ENCODE data around the gene H19. TPM values are rescaled to one million over a fixed set of nuclear protein-coding genes. Genes with fewer than 3 reads are reported as not detected.

H19 gene
- total RNA-seq, 2 experiments from 2014 or later: not detected

DNA sequence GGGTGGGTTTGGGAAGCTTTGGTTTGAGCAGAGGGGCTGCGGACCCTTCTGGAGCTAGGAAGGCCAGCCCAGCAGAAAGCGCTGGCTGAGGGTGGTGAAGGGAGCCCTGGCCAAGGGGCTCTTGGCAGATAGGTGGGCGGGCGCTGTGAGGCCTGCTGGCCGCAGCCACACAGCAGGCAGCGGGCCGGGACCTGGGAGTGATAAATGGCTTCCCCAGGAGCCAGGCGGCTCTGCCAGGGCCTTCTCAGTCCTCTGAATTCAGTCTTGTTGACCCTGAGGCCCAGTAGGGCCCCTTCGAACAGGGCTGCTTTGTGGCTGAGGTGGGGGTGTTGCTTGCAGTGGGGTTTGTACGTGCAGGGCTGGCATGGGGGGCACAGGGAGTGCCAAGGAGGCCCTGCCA, 33.4 kb upstream of the H19 start:
- no peaks in the 10 kb centered on the region for H3K36me3 Mint-ChIP-seq (ENCODE audit: low read depth)
- ChIA-PET CTCF (no interaction called here), POLR2A (no interaction called here)
- intact Hi-C loops (cut with DNase I, micrococcal nuclease): no loop called here
- Histone ChIP-seq H3K27me3 (ENCODE audit: control insufficient read depth in 1 of 2, insufficient read depth in 2 of 2, low read length in 2 of 2) (no peaks in the 10 kb centered on the region), H3K36me3 (ENCODE audit: insufficient read depth, low read length) (no peaks in the 10 kb centered on the region), H3K4me3 (ENCODE audit: low read length) (no peak overlapping the region), H3K27ac (ENCODE audit: low read depth in 1 of 2, low read length in 2 of 2) (no peak overlapping the region), H3K9me3 (ENCODE audit: control insufficient read depth in 1 of 2, insufficient read depth in 1 of 2, low read length in 2 of 2) (no peaks in the 10 kb centered on the region), H3K4me1 (ENCODE audit: insufficient read depth, low read length) (no peaks in the 10 kb centered on the region)
- H3K4me3 Mint-ChIP-seq: no peak overlapping the region
- no peak overlapping the region for H3K27ac Mint-ChIP-seq
- ATAC-seq (ENCODE audit: poor library complexity): no peak
- no peaks in the 10 kb centered on the region for H3K4me1 Mint-ChIP-seq (ENCODE audit: low read depth)
- H3K27me3 Mint-ChIP-seq: no peaks in the 10 kb centered on the region
- no peak for DNase-seq
- no peaks in the 10 kb centered on the region for H3K9me3 Mint-ChIP-seq
- TF ChIP-seq, protein P1, sequence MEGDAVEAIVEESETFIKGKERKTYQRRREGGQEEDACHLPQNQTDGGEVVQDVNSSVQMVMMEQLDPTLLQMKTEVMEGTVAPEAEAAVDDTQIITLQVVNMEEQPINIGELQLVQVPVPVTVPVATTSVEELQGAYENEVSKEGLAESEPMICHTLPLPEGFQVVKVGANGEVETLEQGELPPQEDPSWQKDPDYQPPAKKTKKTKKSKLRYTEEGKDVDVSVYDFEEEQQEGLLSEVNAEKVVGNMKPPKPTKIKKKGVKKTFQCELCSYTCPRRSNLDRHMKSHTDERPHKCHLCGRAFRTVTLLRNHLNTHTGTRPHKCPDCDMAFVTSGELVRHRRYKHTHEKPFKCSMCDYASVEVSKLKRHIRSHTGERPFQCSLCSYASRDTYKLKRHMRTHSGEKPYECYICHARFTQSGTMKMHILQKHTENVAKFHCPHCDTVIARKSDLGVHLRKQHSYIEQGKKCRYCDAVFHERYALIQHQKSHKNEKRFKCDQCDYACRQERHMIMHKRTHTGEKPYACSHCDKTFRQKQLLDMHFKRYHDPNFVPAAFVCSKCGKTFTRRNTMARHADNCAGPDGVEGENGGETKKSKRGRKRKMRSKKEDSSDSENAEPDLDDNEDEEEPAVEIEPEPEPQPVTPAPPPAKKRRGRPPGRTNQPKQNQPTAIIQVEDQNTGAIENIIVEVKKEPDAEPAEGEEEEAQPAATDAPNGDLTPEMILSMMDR (IDR thresholded peaks at IDR 0.05): no peak

DNA sequence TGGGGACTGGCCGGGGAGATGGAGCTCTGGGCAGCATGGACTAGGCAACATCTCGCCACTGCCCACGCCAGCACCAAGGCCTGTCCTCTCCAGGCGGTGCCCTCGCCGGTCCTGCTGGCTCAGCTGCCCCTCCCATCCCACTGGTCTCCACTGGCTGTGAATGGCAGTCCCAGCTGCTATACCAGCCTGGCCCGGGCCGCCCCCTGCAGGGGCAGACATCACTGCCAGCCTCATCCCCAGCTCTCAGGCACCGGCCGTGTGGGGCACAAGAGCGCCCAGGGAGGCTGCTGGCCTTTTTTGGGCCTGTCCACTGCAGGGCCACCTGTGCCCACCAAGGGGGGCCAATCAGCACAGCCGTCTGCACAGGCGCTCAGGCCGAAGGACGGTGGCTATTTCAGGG, 30.1 kb upstream of the H19 start:
- POLR2A ChIA-PET: no interaction called here
- H3K27ac Mint-ChIP-seq: no peak overlapping the region
- no peak overlapping the region for H3K4me3 Mint-ChIP-seq
- TF ChIP-seq, protein P1 (IDR thresholded peaks at IDR 0.05): no peak
- H3K9me3 Mint-ChIP-seq: no peaks in the 10 kb centered on the region
- Histone ChIP-seq H3K4me3 (ENCODE audit: low read length) (no peak overlapping the region), H3K9me3 (ENCODE audit: control insufficient read depth in 1 of 2, insufficient read depth in 1 of 2, low read length in 2 of 2) (no peaks in the 10 kb centered on the region), H3K4me1 (ENCODE audit: insufficient read depth, low read length) (no peaks in the 10 kb centered on the region), H3K36me3 (ENCODE audit: insufficient read depth, low read length) (no peaks in the 10 kb centered on the region), H3K27me3 (ENCODE audit: control insufficient read depth in 1 of 2, insufficient read depth in 2 of 2, low read length in 2 of 2) (no peaks in the 10 kb centered on the region), H3K27ac (ENCODE audit: low read depth in 1 of 2, low read length in 2 of 2) (no peak overlapping the region)
- no peaks in the 10 kb centered on the region for H3K4me1 Mint-ChIP-seq (ENCODE audit: low read depth)
- ATAC-seq (ENCODE audit: poor library complexity) (no peak), DNase-seq (no peak)
- CTCF ChIA-PET: interaction anchor here (0.6 kb wide), 1 partner anchor 445 kb away, joined by 3 read pairs; no protein-coding TSS in a partner anchor
- intact Hi-C loops (cut with DNase I, micrococcal nuclease): no loop called here
- H3K27me3 Mint-ChIP-seq: no peaks in the 10 kb centered on the region
- no peaks in the 10 kb centered on the region for H3K36me3 Mint-ChIP-seq (ENCODE audit: low read depth)

DNA sequence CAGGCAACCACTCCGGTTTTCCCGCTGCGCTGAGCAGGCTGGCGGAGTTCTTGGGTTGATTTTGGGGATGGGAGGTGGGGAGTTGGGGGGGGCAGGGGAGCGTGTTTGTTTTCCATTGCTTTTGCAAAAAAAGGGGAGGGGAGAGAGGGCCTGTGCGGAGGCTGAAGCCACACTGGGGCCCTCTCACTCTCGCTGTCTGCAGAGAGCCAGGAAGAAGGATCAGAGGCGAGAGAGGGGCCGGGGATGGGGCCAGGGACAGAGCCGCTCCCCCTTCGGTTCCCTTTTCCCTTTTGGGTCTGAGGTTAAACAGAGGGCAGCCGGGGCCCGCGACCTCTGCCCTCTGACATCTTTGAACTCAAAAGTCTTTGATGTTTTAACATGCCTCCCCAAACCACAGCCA, 17.4 kb upstream of the H19 start:
- H3K27ac ChIP-seq (ENCODE audit: low read depth in 1 of 2, low read length in 2 of 2): no peak overlapping the region
- no peaks in the 10 kb centered on the region for H3K9me3 ChIP-seq (ENCODE audit: control insufficient read depth in 1 of 2, insufficient read depth in 1 of 2, low read length in 2 of 2)
- ChIA-PET POLR2A (no interaction called here), CTCF (no interaction called here)
- TF ChIP-seq, protein P1 (IDR thresholded peaks at IDR 0.05): no peak
- ATAC-seq (ENCODE audit: poor library complexity): no peak
- no peak overlapping the region for H3K27ac Mint-ChIP-seq
- DNase-seq: no peak
- intact Hi-C loops (cut with DNase I, micrococcal nuclease): no loop called here
- H3K27me3 ChIP-seq (ENCODE audit: control insufficient read depth in 1 of 2, insufficient read depth in 2 of 2, low read length in 2 of 2): no peaks in the 10 kb centered on the region
- no peaks in the 10 kb centered on the region for H3K36me3 Mint-ChIP-seq (ENCODE audit: low read depth)
- no peaks in the 10 kb centered on the region for H3K36me3 ChIP-seq (ENCODE audit: insufficient read depth, low read length)
- no peak overlapping the region for H3K4me3 Mint-ChIP-seq
- H3K4me1 ChIP-seq (ENCODE audit: insufficient read depth, low read length): no peaks in the 10 kb centered on the region
- H3K4me3 ChIP-seq (ENCODE audit: low read length): no peak overlapping the region
- no peaks in the 10 kb centered on the region for H3K4me1 Mint-ChIP-seq (ENCODE audit: low read depth)
- no peaks in the 10 kb centered on the region for H3K9me3 Mint-ChIP-seq
- H3K27me3 Mint-ChIP-seq: no peaks in the 10 kb centered on the region

Measured in CD4-positive, alpha-beta T cell (primary cell).